ENCODE data around the gene CBY1. TPM values are rescaled to one million over a fixed set of nuclear protein-coding genes. Genes with fewer than 3 reads are reported as not detected.

CBY1 gene
- total RNA-seq, 1 experiment from 2014 or later = 12.9 TPM

GRCh38 chr22:38694049-38694448 is 37.6 kb downstream of the CBY1 start:
- ATAC-seq (no peak), DNase-seq (no peak)
- CTCF ChIA-PET = interaction anchor here (0.7 kb wide), 1 partner anchor 20 kb away, joined by 11 read pairs; no protein-coding TSS in a partner anchor
- Histone ChIP-seq H3K27me3 (ENCODE audit: low read length) (no peaks in the 10 kb centered on the region), H3K4me2 (ENCODE audit: low read length) (no peak overlapping the region), H2AFZ (ENCODE audit: low read length) (no peak overlapping the region), H3K36me3 (ENCODE audit: low read depth, low read length) (no peaks in the 10 kb centered on the region; the same call in 1 of the 2 replicates), H3K9me2 (replicated peaks; ENCODE audit: low read length) (no peaks in the 10 kb centered on the region), H3K27ac (ENCODE audit: low read length) (no peak overlapping the region), H4K20me1 (ENCODE audit: low read length) (peaks cover 17% of the 10 kb centered on the region), H3K79me2 (ENCODE audit: low read length) (peaks cover 73% of the 10 kb centered on the region), H3K4me3 (ENCODE audit: low read length) (no peak overlapping the region), H3K9ac (ENCODE audit: low read length) (no peak overlapping the region), H3F3A (ENCODE audit: low read length, unreplicated experiment) (peaks cover 14% of the 10 kb centered on the region), H3K9me3 (ENCODE audit: low read length) (no peaks in the 10 kb centered on the region), H3K4me1 (ENCODE audit: insufficient read depth, low read length) (peaks cover 30% of the 10 kb centered on the region)
- intact Hi-C loops (cut with micrococcal nuclease) = no loop called here
- BruUV-seq (replicated peaks) = no TSS peak
- POLR2A ChIA-PET (ENCODE audit: unreplicated experiment) = no interaction called here
- TF ChIP-seq EZH2phosphoT487 (IDR thresholded peaks at IDR 0.05; ENCODE audit: borderline replicate concordance, low read length) (no peak), CTCF (conservative IDR thresholded peaks at IDR 0.05; ENCODE audit: low read depth, low read length) (no peak), EZH2 (IDR thresholded peaks at IDR 0.05; ENCODE audit: low read length, unreplicated experiment) (no peak)

GRCh38 chr22:38694940-38695339 is 38.5 kb downstream of the CBY1 start:
- H3F3A ChIP-seq (ENCODE audit: low read length, unreplicated experiment) = peaks cover 14% of the 10 kb centered on the region
- ATAC-seq = no peak
- H3K9ac ChIP-seq (ENCODE audit: low read length) = no peak overlapping the region
- H3K9me2 ChIP-seq (replicated peaks; ENCODE audit: low read length) = no peaks in the 10 kb centered on the region
- no peak overlapping the region for H3K4me3 ChIP-seq (ENCODE audit: low read length)
- H3K4me2 ChIP-seq (ENCODE audit: low read length) = no peak overlapping the region
- peaks cover 82% of the 10 kb centered on the region for H3K79me2 ChIP-seq (ENCODE audit: low read length)
- H3K4me1 ChIP-seq (ENCODE audit: insufficient read depth, low read length) = peaks cover 30% of the 10 kb centered on the region
- ChIA-PET CTCF (interaction anchor here (0.7 kb wide), 1 partner anchor 20 kb away, joined by 11 read pairs; no protein-coding TSS in a partner anchor), POLR2A (ENCODE audit: unreplicated experiment) (interaction anchor here (0.7 kb wide), 1 partner anchor 13 kb away, joined by 4 read pairs; the partner anchor contains the start of gene TOMM22)
- H4K20me1 ChIP-seq (ENCODE audit: low read length) = peaks cover 23% of the 10 kb centered on the region
- DNase-seq = no peak
- H3K27me3 ChIP-seq (ENCODE audit: low read length) = no peaks in the 10 kb centered on the region
- H3K36me3 ChIP-seq (ENCODE audit: low read depth, low read length) = no peaks in the 10 kb centered on the region; the same call in 1 of the 2 replicates
- TF ChIP-seq EZH2phosphoT487 (IDR thresholded peaks at IDR 0.05; ENCODE audit: borderline replicate concordance, low read length) (no peak), CTCF (conservative IDR thresholded peaks at IDR 0.05; ENCODE audit: low read depth, low read length) (no peak), EZH2 (IDR thresholded peaks at IDR 0.05; ENCODE audit: low read length, unreplicated experiment) (no peak)
- H3K9me3 ChIP-seq (ENCODE audit: low read length) = no peaks in the 10 kb centered on the region
- intact Hi-C loops (cut with micrococcal nuclease) = no loop called here
- no TSS peak for BruUV-seq (replicated peaks)
- H3K27ac ChIP-seq (ENCODE audit: low read length) = no peak overlapping the region
- H2AFZ ChIP-seq (ENCODE audit: low read length) = no peak overlapping the region

Data from PC-3 (cell line).